22Rv1 (cell line): ENCODE measurements around the gene NUP107.

Experiments
- CTCF ChIP-seq: fragments of 450-650 bp; IDR thresholded peaks from 2 replicates; pipeline ENCODE4 v1.5.1; 2017; ENCODE audit warnings: mild to moderate bottlenecking
- ZFX ChIP-seq: fragments of 450-650 bp; IDR thresholded peaks from 2 replicates; pipeline ENCODE4 v1.6.1; 2017; ENCODE audit warnings: antibody characterized with exemption, borderline replicate concordance

DNA sequence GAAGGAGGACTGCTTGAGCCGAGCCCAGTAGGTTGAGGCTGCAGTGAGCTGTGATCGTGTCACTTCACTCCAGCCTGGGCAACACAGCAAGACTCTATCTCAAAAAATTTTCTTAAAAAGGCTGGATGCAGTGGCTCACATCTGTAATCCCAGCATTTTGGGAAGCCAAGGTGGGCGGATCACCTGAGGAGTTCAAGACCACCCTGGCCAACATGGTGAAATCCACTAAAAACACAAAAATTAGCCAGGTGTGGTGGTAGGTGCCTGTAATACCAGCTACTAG, 104.1 kb downstream of the NUP107 start:
- no peak for TF ChIP-seq CTCF
- no peak for TF ChIP-seq ZFX
